GM12891 (cell line): ENCODE results near the gene ADPRS.

ENCODE experiments used
- POLR2A ChIP-seq: IDR thresholded peaks from 2 replicates; pipeline ENCODE4 v1.6.1; 2011; ENCODE audit warnings: low read depth, low read length, control low read depth
- POLR2AphosphoS5 ChIP-seq: IDR thresholded peaks from 2 replicates; pipeline ENCODE4 v1.6.1; 2011; ENCODE audit warnings: low read depth, low read length, control low read depth

DNA sequence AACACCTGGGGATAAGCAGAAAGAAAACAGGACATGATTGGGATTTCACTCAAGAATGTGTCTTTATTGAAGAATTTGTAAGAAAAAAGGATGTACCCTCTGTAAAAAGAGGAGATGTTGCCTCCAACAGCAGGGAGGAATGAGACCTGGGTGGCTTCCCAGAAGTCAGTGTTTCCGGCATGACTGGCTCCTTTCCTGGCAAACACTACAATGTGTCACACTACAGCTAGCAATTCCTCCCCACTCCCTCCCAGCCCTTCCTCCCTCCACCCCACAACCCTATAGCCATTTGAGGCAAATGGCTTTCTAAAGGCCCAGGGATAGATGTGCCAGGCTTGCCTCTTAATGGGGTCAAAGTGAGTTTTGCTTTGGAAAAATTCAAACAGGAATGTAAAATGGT, 47.8 kb downstream of the ADPRS start:
- TF ChIP-seq POLR2AphosphoS5 (no peak), POLR2A (no peak)
